Lung microvascular endothelial cell (primary cell): ENCODE data around the gene SUOX. TPM values are rescaled to one million over a fixed set of nuclear protein-coding genes. Genes with fewer than 3 reads are reported as not detected.
"Not testable (repeated sequence)": the region's sequence is repeated elsewhere in the genome, so short reads cannot be mapped to it uniquely, and the experiment has no call there.

Source experiments
- DNase-seq, 2 donors: peaks; one replicate each; pipeline versions ENCODE4 v3.0.0 to v3.0.0-alpha.2; 2010; ENCODE audit warnings: low read depth in 2 of 2
- total RNA-seq: library from RNA; depleted of rRNA; stranded (reverse); fragments of >200 nt; gene quantifications from 2 replicates; pipeline ENCODE4 v1.2.1, GENCODE V29; 2014

The SUOX gene
- 8.9 and 10.1 TPM in 2 replicates for total RNA-seq

GRCh38 chr12:55996715-55997534 is at the start of gene SUOX:
Gene SUOX (plus strand): TSS chr12:55997276. CDS start chr12:56002222, 4,946 bp downstream.
- peak; percentile 95 to 99 for DNase-seq

DNA sequence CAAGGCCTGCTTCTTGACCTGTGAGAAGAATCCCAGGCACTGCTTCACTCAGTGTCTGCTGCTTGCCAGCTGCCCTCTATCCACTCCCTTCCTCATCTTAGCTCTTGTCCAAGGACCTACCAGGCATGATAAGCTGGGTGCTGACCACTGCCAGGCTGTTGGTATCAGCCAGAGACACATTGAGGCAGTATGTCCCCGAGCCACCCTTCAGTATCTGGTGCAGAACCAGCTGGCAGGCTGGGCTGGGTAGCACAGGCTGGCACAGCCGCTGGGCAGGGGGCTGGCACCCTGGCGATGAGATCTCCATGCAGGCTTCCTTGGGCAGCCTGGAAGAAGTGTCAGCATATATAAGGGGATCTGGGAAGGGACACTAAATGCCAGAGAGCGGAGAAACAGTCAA is 41.7 kb upstream of the SUOX start:
- no peak for DNase-seq

- peak in 1 of 2 donors; percentile 59 for DNase-seq
Observed at GRCh38 chr12:55955800-55956508, 41.1 kb upstream of the SUOX start.

GRCh38 chr12:55957106-55957859 is 39.8 kb upstream of the SUOX start:
- DNase-seq, result no peak

- no peak for DNase-seq
Observed at GRCh38 chr12:55963760-55964159, 33.3 kb upstream of the SUOX start.

DNA sequence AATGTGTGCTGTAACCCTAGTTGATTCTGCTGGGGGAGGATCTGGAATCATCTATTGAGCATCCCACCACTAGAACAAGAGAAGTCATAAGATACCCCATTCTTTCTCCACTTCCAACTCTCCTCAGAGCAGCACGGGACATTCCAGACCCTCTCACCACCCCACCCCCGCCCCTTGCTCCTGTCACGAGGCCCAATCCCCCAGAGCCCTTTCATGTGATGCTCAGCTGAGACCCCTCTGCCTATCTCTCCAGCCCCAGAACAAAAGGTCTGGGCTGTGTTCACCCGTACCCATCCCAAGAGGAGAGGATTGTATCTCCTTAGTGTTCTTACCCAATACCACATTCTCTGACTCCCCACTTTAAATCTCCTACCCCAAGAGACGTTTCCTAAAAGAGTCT is 31.8 kb upstream of the SUOX start:
- DNase-seq, result no peak

DNA sequence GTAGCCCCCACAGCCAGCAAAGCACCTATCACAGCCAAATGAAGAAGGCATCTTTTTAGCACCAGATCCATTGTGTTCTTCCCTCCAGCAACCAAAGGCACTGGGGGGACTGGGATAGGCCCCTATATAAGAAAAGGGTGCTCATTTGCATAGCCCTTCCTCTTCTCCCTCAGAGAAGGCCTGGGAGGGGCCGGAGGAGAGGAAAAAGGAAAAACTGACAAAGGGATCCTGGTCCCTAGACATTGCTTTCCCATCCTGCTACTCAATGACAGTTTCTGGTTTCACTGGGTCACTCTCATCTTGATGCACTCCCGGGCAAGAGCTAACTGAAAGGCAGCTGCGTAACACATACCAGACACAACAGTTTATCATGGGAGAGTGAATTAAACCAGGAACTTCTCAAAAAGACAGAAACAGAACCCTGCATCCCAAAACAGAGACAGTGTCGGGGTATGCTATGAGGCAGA is 31.1 kb upstream of the SUOX start, which contains the start of gene PMEL:
PMEL (minus strand) TSS at position 102 of the 467 bp plus-strand sequence; CDS start at position 71, 31 bp downstream.
- DNase-seq, result no peak

DNA sequence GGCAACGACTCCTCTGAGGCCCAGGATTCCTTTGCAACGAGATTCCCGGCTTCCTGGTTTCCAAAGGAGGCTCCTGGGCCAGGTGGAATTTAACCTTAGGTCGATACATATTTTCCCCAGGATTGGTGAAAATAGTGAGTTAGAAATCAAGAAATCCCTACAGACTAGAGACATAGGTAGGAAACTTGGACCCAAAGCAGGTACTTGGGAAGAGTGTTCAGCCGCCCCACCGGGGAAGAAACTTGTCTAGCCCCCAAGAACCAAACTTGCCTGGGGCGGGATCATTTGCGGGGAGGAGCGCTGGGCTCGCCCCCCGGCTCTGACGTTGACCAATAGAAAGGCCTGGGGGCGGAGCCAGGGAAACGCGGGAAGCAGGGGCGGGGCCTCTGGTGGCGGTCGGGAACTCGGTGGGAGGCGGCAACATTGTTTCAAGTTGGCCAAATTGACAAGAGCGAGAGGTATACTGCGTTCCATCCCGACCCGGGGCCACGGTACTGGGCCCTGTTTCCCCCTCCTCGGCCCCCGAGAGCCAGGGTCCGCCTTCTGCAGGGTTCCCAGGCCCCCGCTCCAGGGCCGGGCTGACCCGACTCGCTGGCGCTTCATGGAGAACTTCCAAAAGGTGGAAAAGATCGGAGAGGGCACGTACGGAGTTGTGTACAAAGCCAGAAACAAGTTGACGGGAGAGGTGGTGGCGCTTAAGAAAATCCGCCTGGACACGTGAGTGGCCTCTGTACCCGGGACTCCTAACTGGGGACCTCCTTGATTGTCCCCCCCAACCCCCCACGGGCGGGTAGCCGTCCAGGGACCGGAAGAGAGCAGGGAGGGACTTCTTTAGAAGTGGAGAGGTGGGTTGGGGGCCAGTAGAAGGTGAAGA is 30.4 kb upstream of the SUOX start, which contains the start of gene CDK2:
CDK2 (plus strand) TSS at position 423 of the 874 bp plus-strand sequence; CDS start at position 602, 179 bp downstream.
- DNase-seq, result peak; percentile 86 to 89

GRCh38 chr12:55969356-55969755 is 27.7 kb upstream of the SUOX start:
- no peak for DNase-seq

DNA sequence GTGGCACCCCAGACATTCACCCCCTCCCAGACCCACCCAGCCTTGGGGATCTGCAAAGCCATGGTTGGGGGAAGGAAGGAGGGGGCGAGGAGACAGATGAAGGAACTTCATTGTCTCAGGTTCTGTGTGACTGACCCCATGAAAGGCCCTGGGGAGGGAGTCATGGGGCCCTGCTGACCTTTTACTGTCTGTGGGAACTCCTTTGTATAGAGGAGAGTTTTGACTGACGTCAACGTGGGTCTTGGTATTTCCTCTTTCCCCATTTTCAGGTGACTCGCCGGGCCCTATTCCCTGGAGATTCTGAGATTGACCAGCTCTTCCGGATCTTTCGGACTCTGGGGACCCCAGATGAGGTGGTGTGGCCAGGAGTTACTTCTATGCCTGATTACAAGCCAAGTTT is 26.3 kb upstream of the SUOX start:
- DNase-seq, result peak in 1 of 2 donors; percentile 40

DNA sequence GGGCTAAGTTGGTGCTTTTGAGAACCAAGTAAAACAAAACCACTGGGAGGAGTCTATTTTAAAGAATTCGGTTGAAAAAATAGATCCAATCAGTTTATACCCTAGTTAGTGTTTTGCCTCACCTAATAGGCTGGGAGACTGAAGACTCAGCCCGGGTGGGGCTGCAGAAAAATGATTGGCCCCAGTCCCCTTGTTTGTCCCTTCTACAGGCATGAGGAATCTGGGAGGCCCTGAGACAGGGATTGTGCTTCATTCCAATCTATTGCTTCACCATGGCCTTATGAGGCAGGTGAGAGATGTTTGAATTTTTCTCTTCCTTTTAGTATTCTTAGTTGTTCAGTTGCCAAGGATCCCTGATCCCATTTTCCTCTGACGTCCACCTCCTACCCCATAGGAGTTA is 25.0 kb upstream of the SUOX start:
- DNase-seq, result peak in 1 of 2 donors; percentile 39

- no peak for DNase-seq
Observed at GRCh38 chr12:55972456-55972855, 24.6 kb upstream of the SUOX start.

GRCh38 chr12:55972911-55973598 is 24.0 kb upstream of the SUOX start:
- peak in 1 of 2 donors; percentile 71 for DNase-seq

DNA sequence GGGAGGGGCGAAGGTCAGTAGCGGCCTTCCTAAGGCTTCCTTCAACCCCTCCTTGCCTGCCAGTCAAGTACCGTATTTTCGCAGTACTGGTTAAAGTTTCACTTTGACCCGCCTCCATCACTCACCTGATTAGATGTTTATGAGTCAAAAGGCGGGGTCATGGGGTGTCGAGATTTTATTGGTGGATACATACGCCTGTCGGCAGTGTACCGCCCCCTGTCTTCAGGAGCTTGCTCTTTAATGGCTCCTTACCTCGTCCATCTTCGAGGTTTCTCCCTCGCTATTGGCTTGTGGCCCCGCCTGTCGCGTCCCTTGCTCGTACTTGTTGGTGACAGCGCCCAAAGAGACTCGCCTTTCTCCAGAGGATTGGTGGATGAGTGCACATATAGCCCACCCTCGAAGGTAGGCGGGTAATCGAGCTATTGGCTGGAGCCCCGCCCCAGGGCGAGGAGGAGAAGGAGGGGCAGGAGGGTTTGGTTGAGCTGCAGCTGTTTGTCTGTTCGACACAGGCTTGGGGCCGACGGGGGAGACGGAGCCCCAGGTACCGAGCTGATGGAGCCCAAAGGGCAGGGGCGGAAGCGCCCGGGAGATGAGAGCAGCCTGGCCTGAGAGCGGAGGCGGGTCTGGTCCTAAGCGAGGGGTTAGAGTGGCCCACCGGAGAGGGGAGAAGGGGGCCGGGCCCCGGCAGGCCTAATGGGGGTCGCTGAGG is 23.3 kb upstream of the SUOX start, which contains the start of gene RAB5B:
RAB5B (plus strand) TSS at position 480 of the 709 bp plus-strand sequence. CDS start 12,883 bp downstream, outside the sequence.
- DNase-seq, result peak; percentile 100

- peak; percentile 65 to 78 for DNase-seq
Observed at GRCh38 chr12:55974308-55974730, 22.8 kb upstream of the SUOX start.

- no peak for DNase-seq
Observed at GRCh38 chr12:55978393-55978792, 18.7 kb upstream of the SUOX start.

GRCh38 chr12:55979069-55979468 is 18.0 kb upstream of the SUOX start:
- DNase-seq, result no peak

GRCh38 chr12:55981882-55982281 is 15.2 kb upstream of the SUOX start:
- not testable (repeated sequence) for DNase-seq

GRCh38 chr12:55982319-55982936 is 14.6 kb upstream of the SUOX start:
- no peak for DNase-seq
